Panc1 (cell line): Measurements from ENCODE around the gene LRRC47. TPM values are rescaled to one million over a fixed set of nuclear protein-coding genes. Genes with fewer than 3 reads are reported as not detected.

Source experiments
- ATAC-seq: fragments of 200-7000 bp; cut with Tn5 transposase; 2 replicates; pipeline ENCODE4 v1.9.1; 2020; ENCODE audit warnings: mild to moderate bottlenecking, moderate library complexity
- BruUV-seq: library from RNA; stranded (reverse); fragments of 400-500 nt; replicated peaks from 2 replicates; lab custom pipeline; 2021; lab: Mats Ljungman, UMichigan
- CTCF ChIA-PET: fragments of 300-600 bp; sonication (Branson Sonifier 250); formaldehyde crosslinking; loops from one replicate; lab custom pipeline; 2022; ENCODE audit warnings: antibody characterized with exemption; lab: Charles Lee
- POLR2A ChIA-PET: fragments of 300-600 bp; sonication (Branson Sonifier 250); formaldehyde crosslinking; loops from one replicate; lab custom pipeline; 2022; ENCODE audit warnings: antibody characterized with exemption; lab: Charles Lee
- DNase-seq: peaks from one replicate; pipeline ENCODE4 v3.0.0-alpha.2; 2010; ENCODE audit warnings: low read depth, low spot score
- H3K27ac ChIP-seq: 2 replicates; pipeline ENCODE4 v1.5.1; 2011; ENCODE audit warnings: mild to moderate bottlenecking, low read length, inconsistent platforms
- H3K27me3 ChIP-seq: fragments of 200-500 bp; sonication (Bioruptor generic); 2 replicates; pipeline ENCODE4 v1.6.0; 2014; ENCODE audit warnings: low read length, inconsistent platforms; ENCODE audit not compliant: control insufficient read depth, insufficient read depth
- H3K36me3 ChIP-seq: fragments of 200-500 bp; sonication (Bioruptor generic); 2 replicates; pipeline ENCODE4 v1.5.1; 2014; ENCODE audit warnings: inconsistent platforms, mild to moderate bottlenecking, low read length, moderate library complexity; ENCODE audit not compliant: control insufficient read depth, insufficient read depth
- H3K4me1 ChIP-seq: 2 replicates; pipeline ENCODE4 v1.5.1; 2011; ENCODE audit warnings: inconsistent platforms, mild to moderate bottlenecking, low read length, moderate library complexity; ENCODE audit not compliant: control insufficient read depth, insufficient read depth
- H3K4me3 ChIP-seq, 2 experiments: 2 replicates each; pipeline ENCODE4 v1.5.1; 2011 to 2012; ENCODE audit warnings: low read depth in 2 of 2, low read length in 2 of 2, mild to moderate bottlenecking in 2 of 2, inconsistent platforms in 1 of 2, moderate library complexity in 1 of 2
- H3K9me3 ChIP-seq: fragments of 200-500 bp; sonication (Bioruptor generic); 2 replicates; pipeline ENCODE4 v1.5.1; 2014; ENCODE audit warnings: low read depth, mild to moderate bottlenecking, inconsistent platforms, low read length, moderate library complexity; ENCODE audit not compliant: control insufficient read depth, insufficient read depth
- POLR2AphosphoS5 ChIP-seq: IDR thresholded peaks from 2 replicates; pipeline ENCODE4 v1.6.1; 2012; ENCODE audit warnings: mild to moderate bottlenecking, low read depth, low read length, moderate library complexity
- SIN3A ChIP-seq: IDR thresholded peaks from 2 replicates; pipeline ENCODE4 v1.6.1; 2012; ENCODE audit warnings: low read depth, mild to moderate bottlenecking, low read length, moderate library complexity, borderline replicate concordance; ENCODE audit not compliant: insufficient read depth
- TCF7L2 ChIP-seq: IDR thresholded peaks from 2 replicates; pipeline ENCODE4 v1.6.1; 2011; ENCODE audit warnings: mild to moderate bottlenecking, low read depth, low read length, inconsistent platforms
- in situ Hi-C: cut with HindIII; loops from 2 replicates; pipeline ENCODE4 v1.10.0; 2016; ENCODE audit warnings: low sequenced_read_pairs, low pct_unique_long_range_greater_than_20kb
- intact Hi-C: fragments of 100-400 bp; cut with micrococcal nuclease; formaldehyde crosslinking; loops from one replicate; pipeline ENCODE4 v1.10.0; 2022; ENCODE audit not compliant: unreplicated experiment
- total RNA-seq: library from RNA; stranded (reverse); gene quantifications from one replicate; pipeline ENCODE4 v1.2.1, GENCODE V29; 2021; ENCODE audit not compliant: unreplicated experiment
- TF ChIP-seq, protein P1 (sequence below): fragments of 450-650 bp; IDR thresholded peaks from 2 replicates; pipeline ENCODE4 v1.5.1; 2017; ENCODE audit warnings: mild to moderate bottlenecking
- TF ChIP-seq, protein P2 (sequence below), 2 experiments: IDR thresholded peaks; 2 replicates each; pipeline ENCODE4 v1.6.1; 2011 to 2012; ENCODE audit warnings: low read depth in 2 of 2, control low read depth in 1 of 2, low read length in 1 of 2, mild to moderate bottlenecking in 1 of 2, moderate library complexity in 1 of 2; ENCODE audit not compliant: insufficient read depth in 1 of 2

LRRC47 gene
- total RNA-seq, 1 experiment from 2014 or later: 51.0 TPM

DNA sequence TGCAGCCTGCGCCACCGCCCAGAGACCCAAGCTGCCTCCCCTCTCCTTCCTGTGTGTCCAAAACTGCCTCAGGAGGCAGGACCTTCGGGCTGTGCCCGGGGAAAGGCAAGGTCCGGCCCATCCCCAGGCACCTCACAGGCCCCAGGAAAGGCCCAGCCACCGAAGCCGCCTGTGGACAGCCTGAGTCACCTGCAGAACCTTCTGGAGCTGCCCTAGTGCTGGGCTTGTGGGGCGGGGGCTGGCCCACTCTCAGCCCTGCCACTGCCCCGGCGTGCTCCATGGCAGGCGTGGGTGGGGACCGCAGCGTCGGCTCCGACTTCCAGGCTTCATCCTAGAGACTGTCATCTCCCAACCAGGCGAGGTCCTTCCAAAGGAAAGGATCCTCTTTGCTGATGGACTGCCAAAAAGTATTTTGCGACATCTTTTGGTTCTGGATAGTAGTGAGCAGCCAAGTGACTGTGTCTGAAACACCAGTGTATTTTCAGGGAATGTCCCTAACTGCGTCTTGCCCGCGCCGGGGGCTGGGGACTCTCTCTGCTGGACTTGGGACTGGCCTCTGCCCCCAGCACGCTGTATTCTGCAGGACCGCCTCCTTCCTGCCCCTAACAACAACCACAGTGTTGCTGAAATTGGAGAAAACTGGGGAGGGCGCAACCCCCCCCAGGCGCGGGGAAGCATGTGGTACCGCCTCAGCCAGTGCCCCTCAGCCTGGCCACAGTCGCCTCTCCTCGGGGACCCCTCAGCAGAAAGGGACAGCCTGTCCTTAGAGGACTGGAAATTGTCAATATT lies 63.0 kb downstream of the LRRC47 start:
- Histone ChIP-seq H3K27ac (no peak overlapping the region), H3K4me1 (no peaks in the 10 kb centered on the region; the same call in 1 of the 2 replicates), H3K4me3 (no peak overlapping the region), H3K9me3 (no peaks in the 10 kb centered on the region), H3K27me3 (no peaks in the 10 kb centered on the region), H3K36me3 (no peaks in the 10 kb centered on the region; the same call in 1 of the 2 replicates)
- ATAC-seq (no peak), DNase-seq (no peak)
- no TSS peak for BruUV-seq
- ChIA-PET CTCF (no interaction called here), POLR2A (interaction anchor here (0.7 kb wide), 1 partner anchor 13 kb away, joined by 6 read pairs; no protein-coding TSS in a partner anchor)
- TF ChIP-seq SIN3A (no peak), TCF7L2 (no peak), POLR2AphosphoS5 (no peak)
- TF ChIP-seq, protein P1, sequence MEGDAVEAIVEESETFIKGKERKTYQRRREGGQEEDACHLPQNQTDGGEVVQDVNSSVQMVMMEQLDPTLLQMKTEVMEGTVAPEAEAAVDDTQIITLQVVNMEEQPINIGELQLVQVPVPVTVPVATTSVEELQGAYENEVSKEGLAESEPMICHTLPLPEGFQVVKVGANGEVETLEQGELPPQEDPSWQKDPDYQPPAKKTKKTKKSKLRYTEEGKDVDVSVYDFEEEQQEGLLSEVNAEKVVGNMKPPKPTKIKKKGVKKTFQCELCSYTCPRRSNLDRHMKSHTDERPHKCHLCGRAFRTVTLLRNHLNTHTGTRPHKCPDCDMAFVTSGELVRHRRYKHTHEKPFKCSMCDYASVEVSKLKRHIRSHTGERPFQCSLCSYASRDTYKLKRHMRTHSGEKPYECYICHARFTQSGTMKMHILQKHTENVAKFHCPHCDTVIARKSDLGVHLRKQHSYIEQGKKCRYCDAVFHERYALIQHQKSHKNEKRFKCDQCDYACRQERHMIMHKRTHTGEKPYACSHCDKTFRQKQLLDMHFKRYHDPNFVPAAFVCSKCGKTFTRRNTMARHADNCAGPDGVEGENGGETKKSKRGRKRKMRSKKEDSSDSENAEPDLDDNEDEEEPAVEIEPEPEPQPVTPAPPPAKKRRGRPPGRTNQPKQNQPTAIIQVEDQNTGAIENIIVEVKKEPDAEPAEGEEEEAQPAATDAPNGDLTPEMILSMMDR: no peak
- TF ChIP-seq, protein P2, sequence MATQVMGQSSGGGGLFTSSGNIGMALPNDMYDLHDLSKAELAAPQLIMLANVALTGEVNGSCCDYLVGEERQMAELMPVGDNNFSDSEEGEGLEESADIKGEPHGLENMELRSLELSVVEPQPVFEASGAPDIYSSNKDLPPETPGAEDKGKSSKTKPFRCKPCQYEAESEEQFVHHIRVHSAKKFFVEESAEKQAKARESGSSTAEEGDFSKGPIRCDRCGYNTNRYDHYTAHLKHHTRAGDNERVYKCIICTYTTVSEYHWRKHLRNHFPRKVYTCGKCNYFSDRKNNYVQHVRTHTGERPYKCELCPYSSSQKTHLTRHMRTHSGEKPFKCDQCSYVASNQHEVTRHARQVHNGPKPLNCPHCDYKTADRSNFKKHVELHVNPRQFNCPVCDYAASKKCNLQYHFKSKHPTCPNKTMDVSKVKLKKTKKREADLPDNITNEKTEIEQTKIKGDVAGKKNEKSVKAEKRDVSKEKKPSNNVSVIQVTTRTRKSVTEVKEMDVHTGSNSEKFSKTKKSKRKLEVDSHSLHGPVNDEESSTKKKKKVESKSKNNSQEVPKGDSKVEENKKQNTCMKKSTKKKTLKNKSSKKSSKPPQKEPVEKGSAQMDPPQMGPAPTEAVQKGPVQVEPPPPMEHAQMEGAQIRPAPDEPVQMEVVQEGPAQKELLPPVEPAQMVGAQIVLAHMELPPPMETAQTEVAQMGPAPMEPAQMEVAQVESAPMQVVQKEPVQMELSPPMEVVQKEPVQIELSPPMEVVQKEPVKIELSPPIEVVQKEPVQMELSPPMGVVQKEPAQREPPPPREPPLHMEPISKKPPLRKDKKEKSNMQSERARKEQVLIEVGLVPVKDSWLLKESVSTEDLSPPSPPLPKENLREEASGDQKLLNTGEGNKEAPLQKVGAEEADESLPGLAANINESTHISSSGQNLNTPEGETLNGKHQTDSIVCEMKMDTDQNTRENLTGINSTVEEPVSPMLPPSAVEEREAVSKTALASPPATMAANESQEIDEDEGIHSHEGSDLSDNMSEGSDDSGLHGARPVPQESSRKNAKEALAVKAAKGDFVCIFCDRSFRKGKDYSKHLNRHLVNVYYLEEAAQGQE (IDR thresholded peaks at IDR 0.05; ENCODE audit: insufficient read depth in 1 of 2, low read depth in 2 of 2, low read length in 1 of 2): no peak
- in situ Hi-C loops (no loop called here), intact Hi-C loops (no loop called here)

DNA sequence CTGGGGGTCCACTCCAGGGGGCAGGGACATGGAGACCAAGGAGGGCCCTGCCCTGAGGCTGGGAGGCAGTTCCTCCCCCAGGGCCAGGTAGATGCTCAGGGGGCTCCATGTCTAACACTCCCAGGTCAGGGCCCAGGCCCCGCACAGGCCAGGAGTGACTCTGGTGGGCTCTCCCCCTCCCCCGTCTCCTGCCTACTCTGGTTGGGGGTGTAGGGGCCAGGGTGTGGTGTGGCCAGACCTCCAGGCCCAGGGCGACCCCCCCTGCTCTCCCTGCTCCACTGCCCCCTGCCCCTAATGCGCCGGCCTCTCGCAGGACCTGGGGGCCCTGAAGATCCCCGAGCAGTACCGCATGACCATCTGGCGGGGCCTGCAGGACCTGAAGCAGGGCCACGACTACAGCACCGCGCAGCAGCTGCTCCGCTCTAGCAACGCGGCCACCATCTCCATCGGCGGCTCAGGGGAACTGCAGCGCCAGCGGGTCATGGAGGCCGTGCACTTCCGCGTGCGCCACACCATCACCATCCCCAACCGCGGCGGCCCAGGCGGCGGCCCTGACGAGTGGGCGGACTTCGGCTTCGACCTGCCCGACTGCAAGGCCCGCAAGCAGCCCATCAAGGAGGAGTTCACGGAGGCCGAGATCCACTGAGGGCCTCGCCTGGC lies 63.7 kb downstream of the LRRC47 start:
- no peaks in the 10 kb centered on the region for H3K36me3 ChIP-seq
- ATAC-seq (no peak), DNase-seq (no peak)
- in situ Hi-C loops (no loop called here), intact Hi-C loops (no loop called here)
- CTCF ChIA-PET: no interaction called here
- BruUV-seq: no TSS peak
- H3K27ac ChIP-seq: no peak overlapping the region
- H3K4me3 ChIP-seq: no peak overlapping the region
- H3K27me3 ChIP-seq: no peaks in the 10 kb centered on the region
- TF ChIP-seq SIN3A (no peak), POLR2AphosphoS5 (no peak), TCF7L2 (no peak)
- TF ChIP-seq, protein P2 (IDR thresholded peaks at IDR 0.05; ENCODE audit: insufficient read depth in 1 of 2, low read depth in 2 of 2, low read length in 1 of 2): no peak
- TF ChIP-seq, protein P1: no peak
- no peaks in the 10 kb centered on the region for H3K9me3 ChIP-seq
- no peaks in the 10 kb centered on the region; the same call in 1 of the 2 replicates for H3K4me1 ChIP-seq
- POLR2A ChIA-PET: no interaction called here
